ENCODE results near the gene TMEM116.

DNA sequence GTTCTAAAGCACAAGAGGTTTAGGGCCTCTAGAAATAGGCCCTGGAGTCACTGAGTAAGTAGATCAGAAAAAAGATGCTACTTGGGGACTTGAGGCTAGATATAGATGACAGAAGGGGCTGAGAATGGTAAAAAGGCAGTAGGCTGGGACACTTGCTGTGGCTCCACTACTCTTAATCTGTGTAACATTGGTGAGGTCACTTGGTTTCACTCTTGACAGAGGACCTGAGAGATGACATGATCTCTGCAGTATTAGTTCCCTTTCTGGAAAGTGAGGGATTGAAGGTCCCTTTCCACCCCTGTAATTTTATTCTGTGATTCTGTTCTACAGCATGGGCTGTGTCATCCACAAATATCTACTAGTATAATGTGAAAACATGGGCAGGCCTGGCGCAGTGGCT, 131.2 kb downstream of the TMEM116 start:
- TF ChIP-seq POLR2A (IDR thresholded peaks at IDR 0.05; ENCODE audit: low read depth, low read length), result no peak
- no peak for TF ChIP-seq POLR2AphosphoS5 (IDR thresholded peaks at IDR 0.05; ENCODE audit: low read depth, low read length)
- TF ChIP-seq TAF1 (IDR thresholded peaks at IDR 0.05; ENCODE audit: low read depth, low read length), result no peak
- TF ChIP-seq SPI1 (IDR thresholded peaks at IDR 0.05; ENCODE audit: low read depth, low read length), result no peak
